Limb (tissue), 2 donors: ENCODE data around the gene SORCS3.

Experiments used
- DNase-seq, 2 donors: peaks; one replicate each; pipeline ENCODE4 v3.0.0-alpha.2; 2016; ENCODE audit errors: extremely low spot score in 2 of 2

SORCS3 gene

GRCh38 chr10:104774234-104774633 is 133.1 kb downstream of the SORCS3 start:
- DNase-seq, result no peak

GRCh38 chr10:104777086-104777799 is 136.2 kb downstream of the SORCS3 start:
- no peak for DNase-seq

- DNase-seq, result no peak
Measured at GRCh38 chr10:104778371-104778770, 137.3 kb downstream of the SORCS3 start.

- DNase-seq, result no peak
Measured at GRCh38 chr10:104779701-104780100, 138.6 kb downstream of the SORCS3 start.

GRCh38 chr10:104780165-104780564 is 139.1 kb downstream of the SORCS3 start:
- no peak for DNase-seq

GRCh38 chr10:104780946-104781595 is 140.0 kb downstream of the SORCS3 start:
- no peak for DNase-seq

- DNase-seq, result no peak
Measured at GRCh38 chr10:104784452-104784851, 143.4 kb downstream of the SORCS3 start.

- no peak for DNase-seq
Measured at GRCh38 chr10:104791471-104791870, 150.4 kb downstream of the SORCS3 start.

- no peak for DNase-seq
Measured at GRCh38 chr10:104795411-104795810, 154.3 kb downstream of the SORCS3 start.

- DNase-seq, result no peak
Measured at GRCh38 chr10:104796823-104797222, 155.7 kb downstream of the SORCS3 start.

- DNase-seq, result no peak
Measured at GRCh38 chr10:104802941-104803340, 161.9 kb downstream of the SORCS3 start.

GRCh38 chr10:104804880-104805279 is 163.8 kb downstream of the SORCS3 start:
- DNase-seq, result no peak

GRCh38 chr10:104806801-104807200 is 165.7 kb downstream of the SORCS3 start:
- DNase-seq, result no peak

GRCh38 chr10:104807581-104808310 is 166.7 kb downstream of the SORCS3 start:
- DNase-seq, result no peak

- DNase-seq, result peak in 1 of 2 donors; percentile 4
Measured at GRCh38 chr10:104809288-104810090, 168.4 kb downstream of the SORCS3 start.

- DNase-seq, result no peak
Measured at GRCh38 chr10:104811166-104811565, 170.1 kb downstream of the SORCS3 start.

- DNase-seq, result no peak
Measured at GRCh38 chr10:104816501-104816900, 175.4 kb downstream of the SORCS3 start.

GRCh38 chr10:104819731-104820130 is 178.6 kb downstream of the SORCS3 start:
- no peak for DNase-seq

- no peak for DNase-seq
Measured at GRCh38 chr10:104822088-104822487, 181.0 kb downstream of the SORCS3 start.

- peak; percentile 59 to 82 for DNase-seq
Measured at GRCh38 chr10:104824380-104825006, 183.4 kb downstream of the SORCS3 start.

- DNase-seq, result no peak
Measured at GRCh38 chr10:104831272-104831671, 190.2 kb downstream of the SORCS3 start.
